HG02938 (cell line): Measurements from ENCODE around the gene RPTOR.

Experiments
- ATAC-seq: cut with Tn5 transposase; IDR thresholded peaks from one replicate; pipeline ENCODE4 v1.9.1; 2021; ENCODE audit warnings: mild to moderate bottlenecking, moderate library complexity; ENCODE audit not compliant: unreplicated experiment

RPTOR gene

GRCh38 chr17:80938556-80938955 lies 393.9 kb downstream of the RPTOR start:
- ATAC-seq, result no peak

GRCh38 chr17:80939151-80940145 lies 394.8 kb downstream of the RPTOR start:
- no peak for ATAC-seq

DNA sequence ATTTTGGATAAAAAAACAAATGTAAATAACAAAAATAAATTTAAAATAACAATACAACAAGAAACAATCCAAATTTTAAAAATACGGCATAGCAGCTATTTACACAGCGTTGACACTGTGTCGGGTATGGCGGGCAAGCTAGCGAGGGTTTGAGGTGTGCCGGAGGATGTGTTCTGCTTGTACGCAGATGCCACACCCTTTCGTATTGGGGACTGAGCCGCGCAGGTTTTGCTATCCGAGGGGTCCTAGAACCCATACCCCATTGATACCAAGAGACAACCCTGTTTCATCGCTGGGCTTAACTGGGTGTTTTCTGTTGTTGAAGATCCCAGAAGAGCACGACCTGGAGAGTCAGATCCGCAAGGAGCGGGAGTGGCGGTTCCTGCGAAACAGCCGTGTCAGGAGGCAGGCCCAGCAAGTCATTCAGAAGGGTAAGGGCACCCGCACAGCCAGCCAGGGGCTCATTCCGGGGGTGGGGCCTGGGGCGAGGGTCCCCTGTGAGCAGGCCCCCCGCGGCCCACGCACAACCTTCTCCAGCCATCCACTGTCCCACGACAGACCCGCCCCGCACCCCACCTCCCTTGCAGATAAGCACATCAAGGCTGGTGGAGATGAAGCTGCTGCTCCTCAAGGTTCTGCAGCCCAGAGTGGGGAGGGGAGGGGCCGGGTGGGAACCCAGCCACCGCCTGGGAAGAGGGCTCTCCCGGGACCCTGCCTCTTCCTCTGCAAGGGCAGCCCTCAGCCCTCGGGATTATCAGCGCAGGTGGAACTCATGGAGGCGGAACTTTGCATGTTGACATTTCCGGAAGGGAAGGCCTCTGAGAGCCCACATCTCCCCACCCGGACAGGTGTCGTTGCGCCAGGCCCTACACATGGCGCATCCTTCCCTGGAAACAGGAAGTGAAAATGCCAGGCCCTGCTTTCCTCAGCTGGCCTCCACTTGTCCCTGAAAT lies 395.8 kb downstream of the RPTOR start:
- no peak for ATAC-seq

DNA sequence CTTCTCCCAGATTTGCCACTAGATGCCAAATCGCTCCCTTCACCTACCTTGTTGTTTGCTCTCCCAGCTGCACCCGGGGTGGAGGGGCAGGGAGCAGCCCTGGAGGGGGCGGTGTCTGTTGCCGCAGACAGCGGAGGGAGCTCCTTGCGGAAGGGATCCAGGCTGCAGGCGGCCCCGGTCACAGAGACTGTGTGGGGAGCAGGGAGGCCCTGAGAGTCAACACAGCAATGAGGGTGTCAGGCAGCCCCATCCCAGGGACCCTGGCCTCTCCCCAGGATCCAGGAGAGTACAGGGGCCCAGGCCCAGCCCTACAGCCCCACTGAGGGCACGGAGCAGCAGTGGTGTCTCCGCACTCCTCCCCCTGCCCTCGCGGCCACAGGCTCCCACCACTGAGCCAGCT lies 396.5 kb downstream of the RPTOR start:
- no peak for ATAC-seq

DNA sequence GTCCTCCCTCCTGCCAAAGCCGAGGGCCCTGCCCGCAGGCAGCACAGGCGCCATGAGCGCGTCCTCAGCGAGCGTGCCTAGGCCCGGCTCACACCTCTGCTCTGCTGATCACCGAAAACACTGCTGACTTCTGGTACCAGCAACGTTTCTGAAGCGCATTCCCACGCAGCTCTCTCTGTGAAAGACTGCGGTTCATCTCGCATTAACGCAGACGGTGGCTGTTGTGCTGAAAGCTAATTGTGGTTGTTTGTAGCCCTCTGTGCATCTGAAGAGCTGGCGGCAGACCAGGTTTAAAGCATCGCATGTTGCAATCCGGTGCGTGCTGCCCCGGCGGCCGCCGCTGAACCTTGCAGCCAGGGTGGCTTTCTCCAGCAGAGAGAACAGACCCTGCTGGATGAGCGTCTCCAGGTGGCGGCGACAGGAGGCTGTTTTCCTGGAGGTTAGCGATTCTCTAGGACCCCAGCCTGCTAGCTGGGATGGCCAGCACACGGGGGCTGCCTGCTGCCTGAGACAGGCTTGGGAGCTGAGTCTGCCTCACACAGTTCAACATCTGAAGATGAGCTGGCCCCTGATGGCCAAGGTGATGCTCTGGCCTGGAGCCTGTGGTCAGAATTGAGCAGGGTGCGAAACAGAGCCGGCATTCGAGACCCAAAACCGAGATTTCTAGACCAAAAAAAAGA lies 397.2 kb downstream of the RPTOR start:
- no peak for ATAC-seq

GRCh38 chr17:80942423-80943345 lies 398.0 kb downstream of the RPTOR start:
- no peak for ATAC-seq

DNA sequence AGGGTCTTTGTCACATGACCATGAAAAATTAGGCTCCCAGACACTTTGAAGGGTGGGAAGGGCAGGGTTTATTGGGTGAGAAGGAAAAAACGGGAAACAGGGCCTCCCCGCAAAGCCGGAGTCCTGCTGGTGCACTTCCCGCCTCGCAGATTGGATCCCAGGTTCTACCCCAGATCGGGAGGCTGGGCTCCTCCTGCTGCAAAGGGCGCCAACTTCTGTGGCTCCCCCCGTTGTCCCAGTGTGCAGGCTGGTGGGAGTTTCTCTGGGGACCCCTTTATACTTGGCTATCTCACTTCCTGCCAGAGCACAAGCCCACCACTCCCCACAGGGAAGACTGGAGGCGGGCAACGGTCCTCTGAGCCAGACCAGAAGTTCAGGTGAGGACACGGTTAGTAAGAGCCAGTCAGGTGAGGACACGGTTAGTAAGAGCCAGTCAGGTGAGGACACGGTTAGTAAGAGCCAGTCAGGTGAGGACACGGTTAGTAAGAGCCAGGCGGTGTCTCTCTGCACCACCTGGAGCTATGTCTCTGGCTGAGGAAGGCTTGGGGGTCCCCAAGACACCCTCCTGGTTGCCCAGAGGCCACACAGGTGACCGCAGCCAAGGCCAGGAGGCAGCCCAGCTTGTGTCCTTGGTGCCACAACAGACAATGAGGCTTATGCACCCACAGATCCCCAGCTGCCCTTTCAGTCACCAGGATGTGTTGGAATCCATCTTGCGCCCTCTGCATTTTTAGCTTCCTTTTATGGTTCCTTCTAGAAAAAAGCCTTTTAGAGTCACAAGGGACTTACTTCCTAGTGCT lies 398.9 kb downstream of the RPTOR start:
- no peak for ATAC-seq

DNA sequence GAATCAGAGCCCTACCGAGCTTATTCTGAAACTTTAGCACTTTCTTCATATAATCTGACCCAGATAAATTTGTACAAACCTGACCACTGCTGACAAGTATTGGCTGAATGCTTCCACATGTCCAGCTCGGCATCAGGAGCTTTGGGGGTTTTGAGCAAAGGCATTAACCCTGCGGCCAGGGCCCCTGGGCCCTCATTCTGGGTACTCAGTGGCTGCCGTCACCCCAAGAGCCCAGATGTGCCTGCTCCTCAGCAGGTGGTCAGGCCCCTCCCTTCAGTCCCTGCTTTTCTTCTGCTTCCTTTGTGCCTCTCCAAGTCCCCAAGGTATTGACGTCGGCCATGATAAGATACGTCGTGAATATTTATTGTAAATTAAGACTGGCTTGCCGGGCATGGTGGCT lies 399.7 kb downstream of the RPTOR start:
- no peak for ATAC-seq

DNA sequence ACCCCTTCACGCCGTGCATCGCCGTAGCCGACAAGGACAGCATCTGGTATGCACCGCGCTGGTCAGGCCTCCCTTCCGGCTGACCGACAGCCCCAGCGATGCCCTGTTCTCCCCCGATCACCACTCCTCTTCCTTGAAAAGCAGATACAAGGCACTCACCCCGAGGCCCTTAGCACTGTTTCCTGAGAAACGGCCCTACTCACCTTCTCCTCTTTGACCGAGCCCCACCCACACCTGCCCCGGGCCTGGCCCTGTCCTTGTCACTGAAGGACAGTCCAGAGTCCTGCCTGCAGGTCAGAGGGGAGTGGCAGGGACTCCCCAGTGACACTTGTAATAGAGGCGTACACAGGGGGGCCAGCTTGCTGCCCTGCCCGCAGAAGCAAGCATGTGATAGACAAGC lies 401.1 kb downstream of the RPTOR start:
- no peak for ATAC-seq

- no peak for ATAC-seq
These were observed 401.8 kb downstream of the RPTOR start for GRCh38 chr17:80946449-80946848.

DNA sequence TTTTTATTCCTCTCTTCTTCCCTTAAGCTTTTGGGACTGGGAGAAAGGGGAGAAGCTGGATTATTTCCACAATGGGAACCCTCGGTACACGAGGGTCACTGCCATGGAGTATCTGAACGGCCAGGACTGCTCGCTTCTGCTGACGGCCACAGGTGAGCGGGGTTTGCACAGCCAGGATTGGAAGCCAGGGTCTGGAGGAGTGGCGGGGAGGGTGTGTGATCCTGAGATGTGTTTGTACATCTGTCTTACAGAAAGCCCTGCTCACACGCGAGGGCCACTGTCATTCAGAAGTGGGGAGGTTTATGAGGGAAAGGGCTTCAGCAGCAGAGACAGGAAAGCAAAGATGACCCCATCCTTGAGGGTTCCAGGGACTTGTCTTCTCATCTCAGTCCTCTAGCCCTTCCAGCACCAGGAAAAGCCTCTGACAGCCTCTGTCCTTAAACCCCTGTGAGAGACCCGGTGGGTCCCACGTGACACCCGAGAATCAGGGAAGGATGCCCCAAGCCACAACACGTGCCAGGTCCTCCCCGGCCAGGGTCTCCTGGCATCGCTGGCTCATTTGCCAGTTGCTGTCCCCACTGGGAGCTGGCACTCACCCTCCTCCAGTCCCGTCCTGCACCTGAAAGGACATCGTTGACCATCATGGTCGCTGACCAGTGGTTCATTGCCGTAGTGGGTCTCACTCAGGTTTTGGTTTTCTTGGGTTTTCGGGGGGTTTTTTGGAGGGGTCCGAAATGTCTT lies 402.7 kb downstream of the RPTOR start:
- ATAC-seq, result no peak

- ATAC-seq, result no peak
These were observed 403.7 kb downstream of the RPTOR start for GRCh38 chr17:80948019-80948975.

- no peak for ATAC-seq
These were observed 404.4 kb downstream of the RPTOR start for GRCh38 chr17:80948976-80949450.

GRCh38 chr17:80949451-80950421 lies 405.1 kb downstream of the RPTOR start:
- ATAC-seq, result no peak

- no peak for ATAC-seq
These were observed 406.0 kb downstream of the RPTOR start for GRCh38 chr17:80950466-80951120.
